Activated B cell treated with CpG ODN at 0.5 μM for 24 hours (primary cell): ENCODE measurements around the gene EYS. TPM values are rescaled to one million over a fixed set of nuclear protein-coding genes. Genes with fewer than 3 reads are reported as not detected.

Source experiments
- ATAC-seq: fragments of 200-7000 bp; cut with Tn5 transposase; one replicate; pipeline ENCODE4 v1.10.0; 2021; ENCODE audit warnings: low read depth, mild to moderate bottlenecking, moderate library complexity
- CTCF ChIA-PET: fragments of 350-600 bp; sonication (Branson Sonifier 250); formaldehyde crosslinking; loops from one replicate; lab custom pipeline; 2021; ENCODE audit warnings: antibody characterized with exemption; lab: Charles Lee
- POLR2A ChIA-PET: fragments of 350-600 bp; sonication (Branson Sonifier 250); formaldehyde crosslinking; loops from one replicate; lab custom pipeline; 2021; ENCODE audit warnings: antibody characterized with exemption; lab: Charles Lee
- DNase-seq: peaks from one replicate; pipeline ENCODE4 v3.0.0; 2022
- H3K27ac Mint-ChIP-seq: one replicate; pipeline ENCODE4 v1.8.0; 2020; ENCODE audit warnings: mixed read lengths
- H3K27me3 Mint-ChIP-seq: one replicate; pipeline ENCODE4 v1.8.0; 2021; ENCODE audit warnings: mixed read lengths
- H3K36me3 Mint-ChIP-seq: one replicate; pipeline ENCODE4 v1.8.0; 2021; ENCODE audit warnings: low read depth, mixed read lengths
- H3K4me1 Mint-ChIP-seq: one replicate; pipeline ENCODE4 v1.8.0; 2021; ENCODE audit warnings: mixed read lengths
- H3K4me3 Mint-ChIP-seq: one replicate; pipeline ENCODE4 v1.8.0; 2020; ENCODE audit warnings: mild to moderate bottlenecking, mixed read lengths
- H3K9me3 Mint-ChIP-seq: one replicate; pipeline ENCODE4 v1.8.0; 2020; ENCODE audit warnings: mixed read lengths
- CTCF ChIP-seq: fragments of 200-600 bp; IDR thresholded peaks from one replicate; pipeline ENCODE4 v1.8.0; 2022; ENCODE audit warnings: antibody characterized with exemption, mild to moderate bottlenecking
- intact Hi-C: fragments of 100-400 bp; cut with micrococcal nuclease; formaldehyde crosslinking; loops from one replicate; pipeline ENCODE4 v1.15.1; 2024
- total RNA-seq: library from RNA; stranded (reverse); gene quantifications from 2 replicates; pipeline ENCODE4 v1.2.3, GENCODE V29; 2022

EYS gene
- total RNA-seq, 1 donor from 2014 or later: not detected

GRCh38 chr6:64696053-64696452 is 1011.0 kb downstream of the EYS start:
- peaks cover 32% of the 10 kb centered on the region for H3K9me3 Mint-ChIP-seq
- H3K27ac Mint-ChIP-seq: no peak overlapping the region
- H3K4me3 Mint-ChIP-seq: no peak overlapping the region
- no peak for TF ChIP-seq CTCF
- POLR2A ChIA-PET: no interaction called here
- H3K4me1 Mint-ChIP-seq: no peaks in the 10 kb centered on the region
- no peaks in the 10 kb centered on the region for H3K36me3 Mint-ChIP-seq
- DNase-seq (no peak), ATAC-seq (no peak)
- CTCF ChIA-PET: no interaction called here
- intact Hi-C loops: no loop called here
- no peaks in the 10 kb centered on the region for H3K27me3 Mint-ChIP-seq

- H3K4me1 Mint-ChIP-seq: no peaks in the 10 kb centered on the region
- H3K4me3 Mint-ChIP-seq: no peak overlapping the region
- ATAC-seq (no peak), DNase-seq (no peak)
- ChIA-PET POLR2A (no interaction called here), CTCF (no interaction called here)
- no peaks in the 10 kb centered on the region for H3K36me3 Mint-ChIP-seq
- no peak for TF ChIP-seq CTCF
- H3K9me3 Mint-ChIP-seq: peaks cover 30% of the 10 kb centered on the region
- H3K27me3 Mint-ChIP-seq: no peaks in the 10 kb centered on the region
- no peak overlapping the region for H3K27ac Mint-ChIP-seq
- intact Hi-C loops: no loop called here
These were observed 1012.7 kb downstream of the EYS start for GRCh38 chr6:64694356-64694755.

- ChIA-PET POLR2A (no interaction called here), CTCF (no interaction called here)
- TF ChIP-seq CTCF: no peak
- H3K4me3 Mint-ChIP-seq: no peak overlapping the region
- no peaks in the 10 kb centered on the region for H3K4me1 Mint-ChIP-seq
- intact Hi-C loops: no loop called here
- H3K27me3 Mint-ChIP-seq: no peaks in the 10 kb centered on the region
- DNase-seq: no peak
- no peak overlapping the region for H3K27ac Mint-ChIP-seq
- no peak for ATAC-seq
- H3K36me3 Mint-ChIP-seq: no peaks in the 10 kb centered on the region
- H3K9me3 Mint-ChIP-seq: peaks cover 17% of the 10 kb centered on the region
These were observed 1016.0 kb downstream of the EYS start for GRCh38 chr6:64691064-64691463.

GRCh38 chr6:64685401-64685800 is 1021.6 kb downstream of the EYS start:
- Mint-ChIP-seq H3K9me3 (peaks cover 2% of the 10 kb centered on the region), H3K36me3 (no peaks in the 10 kb centered on the region), H3K27ac (no peak overlapping the region), H3K4me3 (no peak overlapping the region), H3K4me1 (no peaks in the 10 kb centered on the region), H3K27me3 (no peaks in the 10 kb centered on the region)
- ChIA-PET CTCF (no interaction called here), POLR2A (no interaction called here)
- ATAC-seq (no peak), DNase-seq (no peak)
- no peak for TF ChIP-seq CTCF
- intact Hi-C loops: no loop called here

- H3K9me3 Mint-ChIP-seq: peaks cover 2% of the 10 kb centered on the region
- no peaks in the 10 kb centered on the region for H3K4me1 Mint-ChIP-seq
- no peak for ATAC-seq
- H3K36me3 Mint-ChIP-seq: no peaks in the 10 kb centered on the region
- H3K27ac Mint-ChIP-seq: no peak overlapping the region
- ChIA-PET POLR2A (no interaction called here), CTCF (no interaction called here)
- no peak for TF ChIP-seq CTCF
- intact Hi-C loops: no loop called here
- no peak for DNase-seq
- H3K27me3 Mint-ChIP-seq: no peaks in the 10 kb centered on the region
- H3K4me3 Mint-ChIP-seq: no peak overlapping the region
These were observed 1023.3 kb downstream of the EYS start for GRCh38 chr6:64683682-64684081.
